Omental fat pad (tissue), 4 donors: ENCODE measurements around the gene NISCH. TPM values are rescaled to one million over a fixed set of nuclear protein-coding genes. Genes with fewer than 3 reads are reported as not detected.
"Not testable (repeated sequence)": the region's sequence is repeated elsewhere in the genome, so short reads cannot be mapped to it uniquely, and the experiment has no call there.

Experiments used
- ATAC-seq: fragments of 150-250 bp; one replicate; pipeline ENCODE4 v1.9.1; 2016; ENCODE audit warnings: mild to moderate bottlenecking, moderate library complexity; ENCODE audit not compliant: low FRiP score
- DNase-seq: peaks from one replicate; pipeline ENCODE4 v3.0.0-alpha.2; 2019; ENCODE audit warnings: low spot score
- CTCF ChIP-seq, 3 donors: fragments of 450-650 bp; IDR thresholded peaks; one replicate each; pipeline ENCODE4 v1.5.1; 2016 to 2017; ENCODE audit warnings: antibody characterized with exemption in 3 of 3, mild to moderate bottlenecking in 3 of 3, moderate library complexity in 2 of 3
- total RNA-seq, 4 donors: library from RNA; depleted of rRNA; stranded (reverse); fragments of >200 nt; gene quantifications; one replicate each; pipeline ENCODE4 v1.1.0, GENCODE V29; 2016

Gene NISCH
- total RNA-seq, 4 donors from 2014 or later = 59.8 to 82.3 (median 68.5) TPM

GRCh38 chr3:52524752-52525679 lies 69.6 kb downstream of the NISCH start:
- TF ChIP-seq CTCF (IDR thresholded peaks at IDR 0.05) = no peak
- DNase-seq (no peak), ATAC-seq (no peak)

- DNase-seq (no peak), ATAC-seq (no peak)
- TF ChIP-seq CTCF (IDR thresholded peaks at IDR 0.05) = no peak
Measured at GRCh38 chr3:52525680-52526561, 70.5 kb downstream of the NISCH start.

GRCh38 chr3:52526671-52527038 lies 71.3 kb downstream of the NISCH start:
- not testable (repeated sequence) for DNase-seq, ATAC-seq

- ATAC-seq = no peak
- TF ChIP-seq CTCF (IDR thresholded peaks at IDR 0.05) = no peak
- no peak for DNase-seq
Measured at GRCh38 chr3:52527039-52527731, 71.8 kb downstream of the NISCH start.

- ATAC-seq (no peak), DNase-seq (no peak)
- no peak for TF ChIP-seq CTCF (IDR thresholded peaks at IDR 0.05)
Measured at GRCh38 chr3:52527732-52528585, 72.6 kb downstream of the NISCH start.

GRCh38 chr3:52528586-52529375 lies 73.4 kb downstream of the NISCH start:
- DNase-seq (no peak), ATAC-seq (no peak)
- TF ChIP-seq CTCF (IDR thresholded peaks at IDR 0.05) = no peak
